HepG2 (cell line): ENCODE results near the gene SIRT7. TPM values are rescaled to one million over a fixed set of nuclear protein-coding genes. Genes with fewer than 3 reads are reported as not detected.

Experiments used
- GPN1 ChIP-seq: sonication (generic); formaldehyde crosslinking; IDR thresholded peaks from 2 replicates; pipeline ENCODE4 v1.5.1; 2020; ENCODE audit warnings: missing genetic modification reagents, borderline replicate concordance
- HOXA7 ChIP-seq: sonication (generic); formaldehyde crosslinking; IDR thresholded peaks from 2 replicates; pipeline ENCODE4 v1.8.1; 2022; ENCODE audit warnings: mild to moderate bottlenecking, missing genetic modification reagents, moderate library complexity
- KLF13 ChIP-seq: sonication (generic); formaldehyde crosslinking; IDR thresholded peaks from 2 replicates; pipeline ENCODE4 v1.4.0; 2020; ENCODE audit warnings: mild to moderate bottlenecking, missing genetic modification reagents
- POLR2AphosphoS5 ChIP-seq: IDR thresholded peaks from 2 replicates; pipeline ENCODE4 v1.6.1; 2012; ENCODE audit warnings: low read depth, low read length
- PRMT3 ChIP-seq: sonication (generic); formaldehyde crosslinking; IDR thresholded peaks from 2 replicates; pipeline ENCODE4 v1.8.1; 2022; ENCODE audit warnings: low read depth, mild to moderate bottlenecking, moderate library complexity, missing genetic modification reagents, borderline replicate concordance
- RNF2 ChIP-seq: fragments of 450-650 bp; conservative IDR thresholded peaks from 2 replicates; pipeline ENCODE4 v1.6.1; 2016; ENCODE audit warnings: low read depth
- RXRA ChIP-seq: sonication (generic); formaldehyde crosslinking; IDR thresholded peaks from 2 replicates; pipeline ENCODE4 v1.5.1; 2020; ENCODE audit warnings: missing genetic modification reagents
- SIX1 ChIP-seq: sonication (generic); formaldehyde crosslinking; IDR thresholded peaks from 2 replicates; pipeline ENCODE4 v1.4.0; 2020; ENCODE audit warnings: missing genetic modification reagents, borderline replicate concordance
- SP4 ChIP-seq: sonication (generic); formaldehyde crosslinking; IDR thresholded peaks from 2 replicates; pipeline ENCODE4 v1.8.1; 2023; ENCODE audit warnings: mild to moderate bottlenecking, missing genetic modification reagents
- SRSF1 ChIP-seq: fragments of 200-400 bp; formaldehyde crosslinking; optimal IDR thresholded peaks from 2 replicates; pipeline ENCODE3; 2017; ENCODE audit warnings: mild to moderate bottlenecking, low read depth, low read length, moderate library complexity
- ZBTB1 ChIP-seq: sonication (generic); formaldehyde crosslinking; IDR thresholded peaks from 2 replicates; pipeline ENCODE4 v1.4.0; 2020; ENCODE audit warnings: missing genetic modification reagents, borderline replicate concordance
- ZBTB8A ChIP-seq: sonication (generic); formaldehyde crosslinking; IDR thresholded peaks from 2 replicates; pipeline ENCODE4 v1.4.0; 2020; ENCODE audit warnings: mild to moderate bottlenecking, low read depth, missing genetic modification reagents, borderline replicate concordance
- ZNF367 ChIP-seq: sonication (generic); formaldehyde crosslinking; IDR thresholded peaks from 2 replicates; pipeline ENCODE4 v1.4.0; 2020; ENCODE audit warnings: missing genetic modification reagents, borderline replicate concordance
- ZNF430 ChIP-seq: sonication (generic); formaldehyde crosslinking; IDR thresholded peaks from 2 replicates; pipeline ENCODE4 v1.9.0; 2021; ENCODE audit warnings: mild to moderate bottlenecking, missing genetic modification reagents
- ZNF747 ChIP-seq: sonication (generic); formaldehyde crosslinking; IDR thresholded peaks from 2 replicates; pipeline ENCODE4 v1.8.1; 2023; ENCODE audit warnings: missing genetic modification reagents, mild to moderate bottlenecking, borderline replicate concordance
- polyA plus RNA-seq, 8 experiments: library from polyadenylated mRNA; depleted of rRNA in 3 of 8; stranded (reverse) in 7 of 8; unstranded in 1 of 8; fragments of >200 nt; fragmentation: Illumina TruSeq in 4 of 8; extraction: Trizol in 4 of 8; gene quantifications; 2 replicates each; pipeline versions ENCODE4 v1.2.1 to v1.2.3, GENCODE V29; 2011 to 2016; ENCODE audit warnings: low read depth in 4 of 8, missing spikeins in 1 of 8, mixed read lengths in 1 of 8; ENCODE audit not compliant: insufficient read depth in 1 of 8
- total RNA-seq, 5 experiments: library from RNA; depleted of rRNA; stranded (reverse); fragments of >200 nt; fragmentation: Illumina TruSeq; extraction: Trizol; gene quantifications; 2 replicates each; pipeline ENCODE4 v1.2.3, GENCODE V29; 2016; ENCODE audit warnings: low read depth in 1 of 5
- TF ChIP-seq, protein P1 (sequence below): sonication (generic); formaldehyde crosslinking; conservative IDR thresholded peaks from 2 replicates; pipeline ENCODE4 v1.8.1; 2023; ENCODE audit warnings: missing genetic modification reagents
- TF ChIP-seq, protein P2 (sequence below): sonication (generic); formaldehyde crosslinking; IDR thresholded peaks from 2 replicates; pipeline ENCODE4 v1.5.1; 2020; ENCODE audit warnings: mild to moderate bottlenecking, missing genetic modification reagents, moderate library complexity
- TF ChIP-seq, protein P3 (sequence below): sonication (generic); formaldehyde crosslinking; IDR thresholded peaks from 2 replicates; pipeline ENCODE4 v1.4.0; 2020; ENCODE audit warnings: missing genetic modification reagents
- TF ChIP-seq, protein P4 (sequence below): sonication (generic); formaldehyde crosslinking; IDR thresholded peaks from 2 replicates; pipeline ENCODE4 v1.5.0; 2020; ENCODE audit warnings: mild to moderate bottlenecking, missing genetic modification reagents, moderate library complexity

Gene SIRT7
- total and polyA plus RNA-seq, 2 of the 13 experiments (the other 11 are each of a cell fraction or from before 2014, with no cell fraction given), result 8.3 to 24.8 TPM

DNA sequence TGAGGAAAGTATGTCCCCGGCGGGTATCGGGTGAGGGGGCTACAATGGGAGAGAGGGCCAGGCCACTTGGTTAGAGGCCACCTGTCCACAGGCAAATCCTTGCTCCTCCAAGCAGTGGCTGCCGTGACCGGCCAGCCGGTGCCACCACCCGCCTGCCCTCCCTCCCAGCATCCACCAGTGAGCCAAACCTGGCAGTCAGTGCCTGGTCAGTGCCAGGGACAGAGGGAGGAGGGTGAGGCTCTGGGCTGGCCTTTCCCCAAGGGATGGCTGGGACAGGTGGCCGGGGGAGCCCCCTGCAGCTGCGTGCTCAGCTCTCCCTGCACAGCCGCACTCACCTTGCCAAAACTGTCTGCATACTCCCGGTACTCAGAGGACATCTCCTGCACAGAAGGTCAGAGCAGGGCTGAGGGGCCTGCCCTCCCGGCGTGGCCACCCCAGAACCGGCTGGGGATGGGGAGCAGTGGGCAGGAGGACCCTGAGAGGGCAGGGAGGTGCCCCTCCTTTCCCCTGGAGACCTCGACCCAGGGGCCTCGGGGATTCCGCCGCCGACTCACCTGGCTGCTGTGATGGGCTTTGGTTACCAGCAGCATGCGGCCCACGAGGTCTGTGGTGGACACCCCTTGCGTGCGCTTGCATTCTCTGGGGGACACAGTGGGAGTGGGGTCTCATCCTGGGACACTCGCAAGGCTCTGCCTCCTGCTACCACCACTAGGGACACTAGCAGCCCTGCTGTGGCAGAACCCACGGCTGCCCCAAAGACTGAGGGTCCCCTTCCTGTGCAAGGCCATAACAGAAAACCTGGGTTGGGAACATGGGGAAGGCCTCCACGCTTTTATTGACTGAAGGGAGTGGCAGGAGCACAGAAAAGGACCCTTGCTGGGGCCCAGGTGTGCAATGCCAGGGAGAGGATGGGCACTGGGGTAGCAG, 10.5 kb downstream of the SIRT7 start (continued):
- peak; percentile 10 for TF ChIP-seq POLR2AphosphoS5
- 0 out of 2 replicates have a peak, but pooled peaks have one; percentile 11 for TF ChIP-seq HOXA7 (CRISPR knock-in tag)
- TF ChIP-seq ZBTB8A, result no peak
- peak; percentile 27 for TF ChIP-seq RXRA (CRISPR knock-in tag)
- no peak for TF ChIP-seq KLF13 (CRISPR knock-in tag)
- TF ChIP-seq, protein P1, sequence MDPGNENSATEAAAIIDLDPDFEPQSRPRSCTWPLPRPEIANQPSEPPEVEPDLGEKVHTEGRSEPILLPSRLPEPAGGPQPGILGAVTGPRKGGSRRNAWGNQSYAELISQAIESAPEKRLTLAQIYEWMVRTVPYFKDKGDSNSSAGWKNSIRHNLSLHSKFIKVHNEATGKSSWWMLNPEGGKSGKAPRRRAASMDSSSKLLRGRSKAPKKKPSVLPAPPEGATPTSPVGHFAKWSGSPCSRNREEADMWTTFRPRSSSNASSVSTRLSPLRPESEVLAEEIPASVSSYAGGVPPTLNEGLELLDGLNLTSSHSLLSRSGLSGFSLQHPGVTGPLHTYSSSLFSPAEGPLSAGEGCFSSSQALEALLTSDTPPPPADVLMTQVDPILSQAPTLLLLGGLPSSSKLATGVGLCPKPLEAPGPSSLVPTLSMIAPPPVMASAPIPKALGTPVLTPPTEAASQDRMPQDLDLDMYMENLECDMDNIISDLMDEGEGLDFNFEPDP (CRISPR knock-in tag), result 0 out of 2 replicates have a peak, but pooled peaks have one; percentile 58
- TF ChIP-seq GPN1 (CRISPR knock-in tag), result no peak
- TF ChIP-seq, protein P2, sequence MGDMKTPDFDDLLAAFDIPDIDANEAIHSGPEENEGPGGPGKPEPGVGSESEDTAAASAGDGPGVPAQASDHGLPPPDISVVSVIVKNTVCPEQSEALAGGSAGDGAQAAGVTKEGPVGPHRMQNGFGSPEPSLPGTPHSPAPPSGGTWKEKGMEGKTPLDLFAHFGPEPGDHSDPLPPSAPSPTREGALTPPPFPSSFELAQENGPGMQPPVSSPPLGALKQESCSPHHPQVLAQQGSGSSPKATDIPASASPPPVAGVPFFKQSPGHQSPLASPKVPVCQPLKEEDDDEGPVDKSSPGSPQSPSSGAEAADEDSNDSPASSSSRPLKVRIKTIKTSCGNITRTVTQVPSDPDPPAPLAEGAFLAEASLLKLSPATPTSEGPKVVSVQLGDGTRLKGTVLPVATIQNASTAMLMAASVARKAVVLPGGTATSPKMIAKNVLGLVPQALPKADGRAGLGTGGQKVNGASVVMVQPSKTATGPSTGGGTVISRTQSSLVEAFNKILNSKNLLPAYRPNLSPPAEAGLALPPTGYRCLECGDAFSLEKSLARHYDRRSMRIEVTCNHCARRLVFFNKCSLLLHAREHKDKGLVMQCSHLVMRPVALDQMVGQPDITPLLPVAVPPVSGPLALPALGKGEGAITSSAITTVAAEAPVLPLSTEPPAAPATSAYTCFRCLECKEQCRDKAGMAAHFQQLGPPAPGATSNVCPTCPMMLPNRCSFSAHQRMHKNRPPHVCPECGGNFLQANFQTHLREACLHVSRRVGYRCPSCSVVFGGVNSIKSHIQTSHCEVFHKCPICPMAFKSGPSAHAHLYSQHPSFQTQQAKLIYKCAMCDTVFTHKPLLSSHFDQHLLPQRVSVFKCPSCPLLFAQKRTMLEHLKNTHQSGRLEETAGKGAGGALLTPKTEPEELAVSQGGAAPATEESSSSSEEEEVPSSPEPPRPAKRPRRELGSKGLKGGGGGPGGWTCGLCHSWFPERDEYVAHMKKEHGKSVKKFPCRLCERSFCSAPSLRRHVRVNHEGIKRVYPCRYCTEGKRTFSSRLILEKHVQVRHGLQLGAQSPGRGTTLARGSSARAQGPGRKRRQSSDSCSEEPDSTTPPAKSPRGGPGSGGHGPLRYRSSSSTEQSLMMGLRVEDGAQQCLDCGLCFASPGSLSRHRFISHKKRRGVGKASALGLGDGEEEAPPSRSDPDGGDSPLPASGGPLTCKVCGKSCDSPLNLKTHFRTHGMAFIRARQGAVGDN (CRISPR knock-in tag), result no peak
- TF ChIP-seq SP4 (CRISPR knock-in tag), result no peak
- TF ChIP-seq RNF2, result no peak
- TF ChIP-seq, protein P3, sequence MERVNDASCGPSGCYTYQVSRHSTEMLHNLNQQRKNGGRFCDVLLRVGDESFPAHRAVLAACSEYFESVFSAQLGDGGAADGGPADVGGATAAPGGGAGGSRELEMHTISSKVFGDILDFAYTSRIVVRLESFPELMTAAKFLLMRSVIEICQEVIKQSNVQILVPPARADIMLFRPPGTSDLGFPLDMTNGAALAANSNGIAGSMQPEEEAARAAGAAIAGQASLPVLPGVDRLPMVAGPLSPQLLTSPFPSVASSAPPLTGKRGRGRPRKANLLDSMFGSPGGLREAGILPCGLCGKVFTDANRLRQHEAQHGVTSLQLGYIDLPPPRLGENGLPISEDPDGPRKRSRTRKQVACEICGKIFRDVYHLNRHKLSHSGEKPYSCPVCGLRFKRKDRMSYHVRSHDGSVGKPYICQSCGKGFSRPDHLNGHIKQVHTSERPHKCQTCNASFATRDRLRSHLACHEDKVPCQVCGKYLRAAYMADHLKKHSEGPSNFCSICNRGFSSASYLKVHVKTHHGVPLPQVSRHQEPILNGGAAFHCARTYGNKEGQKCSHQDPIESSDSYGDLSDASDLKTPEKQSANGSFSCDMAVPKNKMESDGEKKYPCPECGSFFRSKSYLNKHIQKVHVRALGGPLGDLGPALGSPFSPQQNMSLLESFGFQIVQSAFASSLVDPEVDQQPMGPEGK (CRISPR knock-in tag), result no peak
- no peak for TF ChIP-seq ZNF367 (CRISPR knock-in tag)
- TF ChIP-seq SIX1 (CRISPR knock-in tag), result no peak
- peak; percentile 39; the same call in 1 of the 2 replicates for TF ChIP-seq ZNF747 (CRISPR knock-in tag)
- no peak for TF ChIP-seq SRSF1
- no peak for TF ChIP-seq ZBTB1 (CRISPR knock-in tag)
- TF ChIP-seq, protein P4, sequence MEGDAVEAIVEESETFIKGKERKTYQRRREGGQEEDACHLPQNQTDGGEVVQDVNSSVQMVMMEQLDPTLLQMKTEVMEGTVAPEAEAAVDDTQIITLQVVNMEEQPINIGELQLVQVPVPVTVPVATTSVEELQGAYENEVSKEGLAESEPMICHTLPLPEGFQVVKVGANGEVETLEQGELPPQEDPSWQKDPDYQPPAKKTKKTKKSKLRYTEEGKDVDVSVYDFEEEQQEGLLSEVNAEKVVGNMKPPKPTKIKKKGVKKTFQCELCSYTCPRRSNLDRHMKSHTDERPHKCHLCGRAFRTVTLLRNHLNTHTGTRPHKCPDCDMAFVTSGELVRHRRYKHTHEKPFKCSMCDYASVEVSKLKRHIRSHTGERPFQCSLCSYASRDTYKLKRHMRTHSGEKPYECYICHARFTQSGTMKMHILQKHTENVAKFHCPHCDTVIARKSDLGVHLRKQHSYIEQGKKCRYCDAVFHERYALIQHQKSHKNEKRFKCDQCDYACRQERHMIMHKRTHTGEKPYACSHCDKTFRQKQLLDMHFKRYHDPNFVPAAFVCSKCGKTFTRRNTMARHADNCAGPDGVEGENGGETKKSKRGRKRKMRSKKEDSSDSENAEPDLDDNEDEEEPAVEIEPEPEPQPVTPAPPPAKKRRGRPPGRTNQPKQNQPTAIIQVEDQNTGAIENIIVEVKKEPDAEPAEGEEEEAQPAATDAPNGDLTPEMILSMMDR (CRISPR knock-in tag), result 0 out of 2 replicates have a peak, but pooled peaks have one; percentile 7
- TF ChIP-seq PRMT3 (CRISPR knock-in tag), result 0 out of 2 replicates have a peak, but pooled peaks have one; percentile 26
- no peak for TF ChIP-seq ZNF430 (CRISPR knock-in tag)
